HG02642 (cell line): ENCODE measurements around the gene GALNTL6.
A peak's percentile ranks its signal among the peaks of the same experiment; 100 is the strongest.
"Not testable (repeated sequence)": the region's sequence is repeated elsewhere in the genome, so short reads cannot be mapped to it uniquely, and the experiment has no call there.

Experiments used
- ATAC-seq: cut with Tn5 transposase; IDR thresholded peaks from one replicate; pipeline ENCODE4 v1.9.1; 2021; ENCODE audit warnings: mild to moderate bottlenecking; ENCODE audit not compliant: unreplicated experiment, poor library complexity

GALNTL6 gene

DNA sequence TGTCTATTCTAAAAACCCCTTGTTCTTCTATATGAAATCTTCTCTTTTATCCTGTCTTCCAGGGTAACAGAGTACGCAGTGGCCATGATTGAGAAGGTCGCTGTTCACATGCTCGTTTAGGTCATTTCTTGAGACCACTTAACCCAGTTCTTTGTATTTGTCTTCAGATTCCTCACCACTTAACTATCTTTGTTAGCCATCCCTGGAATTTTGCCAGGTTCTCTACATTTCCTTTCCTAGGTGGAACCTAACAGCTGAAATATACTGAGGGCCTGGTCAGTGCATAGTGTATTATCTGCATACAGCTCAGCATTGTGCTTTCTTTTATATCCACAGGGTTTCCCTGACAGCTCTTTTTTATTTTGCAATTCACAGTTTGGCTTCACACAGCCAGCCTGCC is 1206.5 kb downstream of the GALNTL6 start:
- ATAC-seq, result no peak

DNA sequence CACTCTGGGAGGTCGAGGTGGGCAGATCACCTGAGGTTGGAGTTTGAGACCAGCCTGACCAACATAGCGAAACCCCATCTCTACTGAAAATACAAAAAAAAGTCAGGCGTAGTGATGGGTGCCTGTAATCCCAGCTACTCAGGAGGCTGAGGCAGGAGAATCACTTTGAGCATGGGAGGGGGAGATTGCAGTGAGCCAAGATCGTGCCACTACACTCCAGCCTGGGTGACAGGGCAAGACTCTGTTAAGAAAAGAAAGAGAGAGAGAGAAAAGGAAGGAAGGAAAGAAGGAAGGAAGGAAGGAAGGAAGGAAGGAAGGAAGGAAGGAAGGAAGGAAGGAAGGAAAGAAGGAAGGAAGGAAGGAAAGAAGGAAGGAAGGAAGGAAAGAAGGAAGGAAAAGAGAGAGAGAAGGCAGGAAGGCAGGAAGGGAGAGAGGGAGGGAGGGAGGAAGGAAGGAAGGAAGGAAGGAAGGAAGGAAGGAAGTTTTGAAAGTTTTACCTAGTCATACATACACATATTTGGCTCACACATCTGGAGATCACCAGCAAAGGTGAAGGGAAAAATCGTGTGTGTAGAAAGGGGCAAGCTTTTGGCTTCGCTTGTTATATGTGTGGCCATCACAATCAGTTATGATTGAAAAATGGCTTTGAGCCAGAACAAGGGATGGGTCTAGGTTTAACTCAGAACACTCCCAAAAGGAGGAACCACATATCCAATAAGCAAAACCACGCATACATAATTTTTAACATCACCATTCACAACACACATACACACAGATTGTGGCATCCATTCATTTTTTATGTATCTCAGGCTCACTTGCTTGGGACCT is 1208.8 kb downstream of the GALNTL6 start:
- not testable (repeated sequence) for ATAC-seq

DNA sequence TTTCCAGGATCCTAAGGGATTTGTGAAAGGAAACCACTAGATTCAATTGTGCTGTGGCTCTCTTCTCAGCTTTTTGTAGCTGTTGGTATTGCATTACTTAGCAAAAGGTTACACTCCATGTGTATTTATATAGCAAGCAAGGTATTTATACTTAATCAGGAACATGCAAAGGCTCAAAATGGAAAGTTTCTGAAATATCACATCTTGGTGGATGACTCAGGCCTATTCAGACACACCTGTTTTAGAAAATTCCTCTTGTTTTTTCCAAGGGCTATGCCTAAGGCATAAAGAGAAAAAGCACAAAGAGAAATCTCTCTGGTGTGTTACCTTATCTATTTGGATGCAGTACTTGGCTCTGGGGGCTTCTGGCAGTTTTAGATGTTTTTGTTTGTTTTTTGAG is 1211.0 kb downstream of the GALNTL6 start:
- ATAC-seq, result no peak

DNA sequence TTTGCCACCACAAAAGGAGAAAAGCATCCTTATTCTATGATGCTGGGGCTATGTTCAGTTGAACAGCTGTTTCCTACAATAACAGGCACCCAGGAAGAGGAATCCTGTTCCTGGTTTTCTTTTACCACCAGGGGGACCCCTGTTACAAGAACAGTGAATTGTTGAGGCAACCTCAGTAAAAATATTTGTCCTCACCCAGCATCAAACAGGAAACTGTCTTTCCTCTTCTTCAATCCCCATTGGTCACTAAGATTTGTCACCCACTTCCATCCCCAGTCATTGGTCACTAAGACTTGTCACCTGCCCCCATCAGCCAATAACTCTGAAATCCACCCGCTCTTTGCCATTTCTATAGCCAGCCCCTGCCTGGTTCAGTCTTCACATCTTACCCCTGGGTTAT is 1211.9 kb downstream of the GALNTL6 start:
- peak; percentile 86 for ATAC-seq

DNA sequence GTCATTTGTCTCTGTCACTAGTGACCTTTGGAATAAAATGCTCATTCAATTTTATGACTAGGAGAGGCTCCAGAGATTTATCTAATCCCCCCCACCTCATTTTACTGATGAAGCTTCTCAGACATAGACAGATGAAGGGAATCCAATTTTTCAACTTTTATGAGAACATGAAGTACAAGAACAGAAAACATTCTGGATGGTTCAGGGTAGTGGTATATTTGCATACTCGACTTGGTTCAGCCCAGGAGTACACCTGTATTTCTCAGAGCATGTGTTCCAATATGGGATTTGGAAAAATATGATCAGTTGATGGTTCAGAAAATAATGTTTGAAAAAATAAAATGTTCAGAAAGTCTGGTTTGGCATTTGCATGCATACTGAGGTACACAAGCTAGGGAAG is 1224.0 kb downstream of the GALNTL6 start:
- ATAC-seq, result no peak

DNA sequence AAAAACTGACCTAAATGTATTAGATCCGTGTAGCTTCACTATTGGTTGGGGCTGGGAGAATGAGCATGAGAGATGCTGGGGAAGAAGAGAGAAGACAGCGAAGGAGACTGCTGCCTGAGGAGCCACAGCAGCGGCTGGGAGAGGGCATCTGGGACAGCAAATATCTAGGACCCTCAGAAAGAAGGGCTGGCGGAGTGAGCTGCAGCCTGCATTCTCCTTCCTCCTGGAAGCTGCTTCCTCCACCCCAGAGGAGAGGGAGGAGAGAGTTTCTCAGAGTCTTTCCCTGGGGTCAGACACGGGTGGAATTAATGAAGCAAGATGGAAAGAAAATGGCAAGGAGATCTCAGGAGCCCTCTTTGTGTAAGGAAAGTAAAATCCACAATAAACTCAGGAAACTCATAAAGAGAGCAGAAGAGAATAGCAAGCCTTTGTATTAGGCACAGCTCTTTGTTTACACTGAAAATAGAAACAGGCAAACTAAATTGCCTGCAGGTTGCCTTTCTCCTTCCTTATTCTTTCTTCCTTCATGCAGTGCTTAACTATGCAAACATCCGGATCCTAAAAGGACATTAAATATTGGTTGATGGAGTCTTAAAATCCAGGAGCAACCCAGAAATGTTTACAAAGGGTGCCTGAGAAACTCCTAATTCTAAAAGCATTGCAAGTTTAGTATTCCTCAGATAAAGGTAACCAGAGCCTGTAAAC is 1225.1 kb downstream of the GALNTL6 start:
- no peak for ATAC-seq

DNA sequence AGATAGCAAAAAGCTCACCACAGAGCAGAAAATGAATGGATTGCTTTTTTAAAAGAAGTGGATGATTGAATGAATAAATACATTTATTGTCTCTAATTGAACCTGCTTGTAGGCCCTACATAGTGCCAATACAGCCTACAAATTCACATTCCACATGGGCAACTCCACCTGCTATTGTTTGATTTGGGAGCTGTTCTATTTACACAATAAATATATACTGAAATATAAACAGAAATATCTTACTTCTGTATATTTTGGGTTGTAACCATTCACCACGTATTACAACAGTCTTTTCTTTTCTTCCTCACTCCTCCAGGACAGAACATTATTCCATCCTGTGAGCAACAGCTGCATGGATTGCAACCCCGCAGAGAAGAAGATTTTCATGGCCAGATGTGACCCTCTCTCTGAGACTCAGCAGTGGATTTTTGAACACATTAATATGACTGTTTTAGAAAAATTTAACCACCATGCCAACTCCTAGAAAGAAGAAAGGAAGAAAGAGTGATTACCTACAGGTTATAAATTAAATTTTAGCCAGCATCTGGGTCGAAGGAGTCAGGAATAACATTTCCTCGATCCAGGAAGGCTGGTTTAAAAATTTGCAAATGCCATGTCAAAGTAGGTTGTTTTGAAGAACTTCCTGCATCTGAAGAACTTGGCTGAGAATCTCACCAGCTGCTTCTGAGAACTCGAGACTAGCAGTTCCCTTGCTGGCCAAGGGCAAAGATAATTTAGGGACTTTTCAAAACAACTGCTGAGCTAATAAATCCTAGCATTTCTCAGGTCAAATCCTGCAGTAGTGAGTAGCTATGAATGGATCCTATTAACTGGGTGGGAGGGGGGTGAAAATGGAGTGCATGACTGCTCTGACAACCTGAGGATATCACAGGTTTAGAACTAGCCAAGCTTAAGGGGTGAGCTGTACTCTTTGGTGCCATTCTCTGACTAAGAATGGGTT is 1226.7 kb downstream of the GALNTL6 start:
- ATAC-seq, result no peak

DNA sequence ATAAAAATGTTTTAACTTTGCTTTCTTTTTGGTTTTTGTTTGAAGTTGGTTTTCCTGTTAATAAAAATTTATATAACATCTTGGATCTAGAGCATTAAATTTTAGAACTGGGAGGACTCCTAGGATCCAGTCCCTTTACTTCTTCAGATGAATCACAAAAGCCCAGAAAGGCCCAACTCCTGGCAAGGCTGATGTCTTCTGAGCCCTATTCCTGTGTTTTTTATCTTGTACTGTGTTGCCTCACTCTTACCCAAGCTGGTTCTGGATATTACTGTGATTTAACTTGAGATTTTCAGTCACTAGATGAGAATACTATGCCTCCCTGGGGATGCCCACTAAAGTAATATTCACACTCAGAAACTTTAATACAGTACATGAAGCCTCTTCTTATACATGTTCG is 1228.3 kb downstream of the GALNTL6 start:
- no peak for ATAC-seq

DNA sequence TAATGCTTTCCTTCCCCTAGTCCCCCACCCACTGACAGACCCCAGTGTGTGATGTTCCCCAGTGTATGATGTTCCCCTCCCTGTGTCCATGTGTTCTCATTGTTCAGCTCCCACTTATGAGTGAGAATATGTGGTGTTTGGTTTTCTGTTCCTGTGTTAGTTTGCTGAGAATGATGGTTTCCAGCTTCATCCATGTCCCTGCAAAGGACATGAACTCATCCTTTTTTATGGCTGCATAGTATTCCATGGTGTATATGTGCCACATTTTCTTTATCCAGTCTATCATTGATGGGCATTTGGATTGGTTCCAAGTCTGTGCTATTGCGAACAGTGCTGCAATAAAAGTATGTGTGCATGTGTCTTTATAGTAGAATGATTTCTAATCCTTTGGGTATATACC is 1228.9 kb downstream of the GALNTL6 start:
- not testable (repeated sequence) for ATAC-seq

DNA sequence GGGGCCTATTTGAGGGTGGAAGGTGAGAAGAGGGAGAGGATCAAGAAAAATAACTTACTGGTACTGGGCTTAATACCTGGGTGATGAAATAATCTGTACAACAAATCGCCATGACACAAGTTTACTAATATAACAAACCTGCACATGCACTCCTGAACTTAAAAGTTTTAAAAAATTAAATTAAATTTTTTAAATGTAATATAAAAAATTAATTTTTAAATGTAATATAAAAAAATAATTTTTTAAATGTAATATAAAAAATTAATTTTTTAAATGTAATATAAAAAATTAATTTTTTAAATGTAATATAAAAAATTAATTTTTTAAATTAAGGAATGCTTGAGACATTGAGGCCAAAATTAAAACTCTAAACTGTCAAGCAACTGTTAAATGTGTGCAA is 1231.1 kb downstream of the GALNTL6 start:
- no peak for ATAC-seq

DNA sequence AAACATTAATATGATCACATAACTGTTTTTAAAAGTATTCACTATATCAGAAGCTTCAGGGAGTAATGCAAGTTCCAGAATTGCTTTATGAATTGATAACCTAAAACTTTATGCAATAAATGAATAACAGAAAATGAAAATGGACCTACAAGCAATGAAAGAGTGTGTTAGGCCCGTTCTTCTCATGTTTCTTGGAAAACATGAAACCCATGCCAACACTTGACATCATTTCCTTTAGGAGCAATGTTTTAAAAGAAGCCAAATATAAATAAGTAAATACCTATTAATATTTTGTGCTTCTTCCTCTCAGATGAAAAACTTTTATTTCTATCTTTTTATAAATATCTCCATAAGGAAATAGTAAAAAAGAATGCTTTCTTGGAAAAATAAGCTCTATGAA is 1232.4 kb downstream of the GALNTL6 start:
- no peak for ATAC-seq

DNA sequence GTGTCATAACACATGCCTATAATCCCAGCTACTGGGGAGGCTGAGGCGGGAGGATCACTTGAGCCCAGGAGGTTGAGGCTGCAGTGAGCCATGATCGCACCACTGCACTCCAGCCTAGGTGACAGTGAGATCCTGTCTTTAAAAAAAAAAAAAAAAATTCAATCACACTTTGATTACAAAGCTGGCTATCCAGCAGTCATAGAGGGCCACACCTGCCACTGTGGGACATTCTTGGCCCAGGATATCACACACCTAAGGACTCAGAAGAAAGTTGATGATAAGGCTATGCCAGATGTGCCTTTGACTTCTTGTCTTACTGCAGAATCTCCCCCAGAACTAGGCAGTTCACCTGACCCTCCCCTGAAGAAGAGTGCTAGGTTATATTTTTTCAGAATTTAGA is 1232.9 kb downstream of the GALNTL6 start:
- ATAC-seq, result no peak

DNA sequence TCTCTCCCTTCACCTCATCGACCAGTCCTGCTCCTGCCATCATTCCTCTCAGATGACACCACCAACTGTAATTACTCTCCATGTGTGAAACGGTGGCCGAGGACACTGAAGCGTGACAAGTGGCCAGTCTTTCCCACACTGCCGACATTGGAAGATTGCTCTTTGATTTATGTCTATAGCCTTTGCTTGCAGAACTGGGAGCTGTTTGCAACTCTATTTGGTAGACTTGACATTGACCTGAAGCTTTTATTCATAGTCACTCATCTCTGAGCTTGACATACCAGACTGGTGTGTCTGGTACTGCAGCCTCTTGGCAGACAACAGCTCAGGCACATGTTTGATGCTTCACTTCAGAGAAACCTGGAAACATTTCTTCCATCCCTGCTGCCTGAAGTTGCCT is 1233.6 kb downstream of the GALNTL6 start:
- ATAC-seq, result no peak

DNA sequence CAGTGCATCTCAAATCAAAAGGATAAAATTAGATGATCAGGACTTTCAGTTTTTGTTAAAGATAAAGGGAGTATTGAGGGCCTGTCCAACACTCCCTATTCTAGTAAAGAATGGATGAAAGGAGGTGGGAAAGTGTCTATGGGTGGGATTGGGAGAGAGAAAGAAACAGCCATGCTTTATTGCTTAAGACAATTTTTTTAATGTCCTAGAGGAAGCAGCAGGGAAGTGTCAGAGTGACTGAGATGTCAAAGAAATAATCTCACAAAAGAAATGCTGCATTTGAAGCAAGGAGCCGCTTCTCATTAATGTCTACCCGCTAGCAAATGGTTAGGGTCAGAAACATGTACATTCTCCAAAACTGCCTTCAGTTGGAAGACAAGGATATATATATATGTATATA is 1238.0 kb downstream of the GALNTL6 start:
- ATAC-seq, result no peak

DNA sequence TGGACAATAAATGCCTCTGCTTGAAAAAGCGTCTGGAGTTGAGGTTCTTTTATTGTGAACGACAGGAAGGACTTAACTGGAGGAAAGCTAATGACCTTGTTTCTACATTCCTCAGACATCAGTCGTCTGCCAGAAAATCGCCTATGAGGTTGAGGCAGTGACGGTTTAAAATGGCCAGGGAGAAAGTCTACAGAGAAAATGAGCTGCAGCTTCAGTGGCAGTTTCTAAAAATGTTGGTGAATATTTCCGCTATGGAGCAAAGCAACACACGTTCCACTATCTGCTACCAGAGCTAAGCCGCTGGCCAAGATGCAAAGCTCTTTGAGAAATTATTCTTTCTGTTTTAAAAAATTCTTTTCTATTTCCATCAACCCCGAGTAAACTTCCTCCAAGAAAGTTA is 1238.5 kb downstream of the GALNTL6 start:
- ATAC-seq, result no peak

DNA sequence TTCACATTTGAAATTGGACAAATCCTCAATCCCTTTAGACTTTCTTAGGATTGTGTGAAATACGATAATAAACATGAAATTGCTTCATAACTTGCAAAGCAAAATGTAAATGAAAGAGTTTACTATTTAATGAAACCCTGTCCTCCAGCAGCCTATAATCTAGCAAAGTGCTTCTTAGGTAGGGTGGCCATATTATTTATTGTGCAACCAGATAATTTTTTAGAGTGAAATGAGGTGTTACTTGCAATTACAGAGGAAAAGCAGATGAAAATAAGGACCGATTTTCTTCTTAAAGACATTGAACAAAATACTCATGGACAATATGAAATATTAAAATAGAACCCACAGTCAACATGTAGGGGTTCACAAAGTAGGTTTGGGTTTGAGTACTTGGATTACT is 1239.2 kb downstream of the GALNTL6 start:
- no peak for ATAC-seq

DNA sequence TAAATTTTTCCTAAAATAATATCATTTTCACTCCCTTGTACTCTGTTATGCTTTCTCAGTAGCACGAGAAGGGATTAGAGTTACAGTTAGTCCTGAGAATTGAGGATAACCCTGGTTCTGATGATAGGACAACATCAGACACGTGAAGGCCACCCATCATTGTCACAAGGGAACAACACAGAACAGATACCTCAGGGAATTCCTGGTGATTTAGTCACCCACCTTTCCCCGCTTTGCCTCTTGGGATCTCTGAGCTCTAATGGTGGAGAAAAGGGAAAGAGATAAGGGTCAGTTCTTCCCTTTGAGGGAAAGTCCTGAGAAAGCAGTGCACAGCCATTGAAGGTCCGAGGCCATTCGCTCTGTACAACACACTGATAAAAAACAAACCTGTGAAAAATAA is 1243.1 kb downstream of the GALNTL6 start:
- ATAC-seq, result no peak

DNA sequence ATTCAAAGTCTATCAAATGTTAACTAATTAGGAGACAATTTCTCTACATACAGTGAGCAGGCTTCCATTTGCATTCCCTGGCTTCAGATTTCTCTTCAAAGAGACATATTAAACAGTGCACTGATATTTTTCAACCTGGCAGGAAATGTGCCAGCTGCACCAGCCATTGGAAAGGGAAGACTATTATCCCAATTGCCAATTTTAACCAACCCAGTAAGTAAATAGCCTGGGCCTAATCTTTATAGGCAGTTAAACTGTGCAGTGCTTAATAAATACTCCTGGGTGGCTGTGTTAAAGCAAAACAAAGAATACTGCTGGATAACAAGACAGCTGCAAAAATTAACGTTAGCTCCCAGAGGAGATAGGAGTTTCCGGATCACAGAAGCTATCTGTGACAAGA is 1243.5 kb downstream of the GALNTL6 start:
- no peak for ATAC-seq

DNA sequence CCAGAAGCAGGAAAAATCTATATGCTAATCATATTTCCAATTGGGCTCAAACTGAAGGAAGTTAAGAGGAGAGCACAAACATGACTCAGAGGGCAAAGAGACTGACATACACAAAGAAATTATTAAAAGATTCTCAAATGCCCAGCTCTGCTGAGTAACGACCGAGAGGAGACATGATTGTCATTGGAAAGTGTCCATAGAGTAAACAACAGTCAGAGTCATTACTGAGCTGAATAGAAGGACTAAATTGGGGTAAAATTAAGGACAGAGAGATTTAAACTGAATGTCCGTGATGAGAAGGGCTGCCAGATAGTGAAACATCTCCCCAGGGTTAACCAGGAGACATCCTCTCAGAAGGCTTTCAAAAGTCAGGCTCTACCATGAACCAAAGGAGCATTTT is 1244.2 kb downstream of the GALNTL6 start:
- ATAC-seq, result no peak

DNA sequence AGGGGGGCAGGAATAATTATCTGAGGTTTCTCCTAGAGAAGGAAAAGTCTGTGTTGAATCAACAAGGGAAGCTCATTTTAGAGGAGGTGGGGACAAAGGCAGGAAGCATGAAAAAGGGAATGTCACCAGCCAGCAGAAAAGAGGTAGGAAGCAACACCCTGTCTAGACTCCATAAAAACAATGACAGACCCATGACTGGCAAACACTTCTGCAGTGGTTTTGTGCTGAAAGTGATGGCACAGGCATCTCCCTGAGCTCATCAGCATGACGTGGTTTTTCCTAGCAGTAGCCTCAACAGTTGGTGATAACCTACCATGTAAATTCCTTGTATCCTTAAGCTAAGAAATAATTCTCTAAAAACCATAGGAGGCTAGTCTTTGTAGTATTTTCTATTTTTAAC is 1244.7 kb downstream of the GALNTL6 start:
- ATAC-seq, result no peak

DNA sequence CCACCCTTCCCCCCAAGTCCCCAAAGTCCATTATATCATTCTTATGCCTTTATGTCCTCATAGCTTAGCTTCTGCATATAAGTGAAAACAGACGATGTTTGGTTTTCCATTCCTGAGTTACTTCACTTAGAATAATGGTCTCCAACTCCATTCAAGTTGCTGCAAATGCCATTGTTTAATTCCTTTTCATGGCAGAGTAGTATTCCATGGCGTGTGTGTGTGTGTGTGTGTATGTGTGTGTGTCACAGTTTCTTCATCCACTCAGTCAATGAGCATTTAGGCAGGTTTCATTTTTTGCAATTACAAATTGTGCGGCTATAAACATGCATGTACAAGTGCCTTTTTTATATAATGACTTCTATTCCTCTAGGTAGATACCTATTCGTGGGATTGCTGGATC is 1248.0 kb downstream of the GALNTL6 start:
- no peak for ATAC-seq
